B cell (primary cell): ENCODE data around the gene GKAP1. TPM values are rescaled to one million over a fixed set of nuclear protein-coding genes. Genes with fewer than 3 reads are reported as not detected.
"Not testable (repeated sequence)": the region's sequence is repeated elsewhere in the genome, so short reads cannot be mapped to it uniquely, and the experiment has no call there.

Source experiments
- ATAC-seq: fragments of 200-7000 bp; cut with Tn5 transposase; one replicate; pipeline ENCODE4 v1.10.0; 2021; ENCODE audit warnings: low read depth, mild to moderate bottlenecking, moderate number of reproducible peaks, moderate library complexity
- CTCF ChIA-PET: fragments of 350-600 bp; sonication (Branson Sonifier 250); formaldehyde crosslinking; loops from one replicate; lab custom pipeline; 2021; ENCODE audit warnings: antibody characterized with exemption, inconsistent platforms; lab: Charles Lee
- POLR2A ChIA-PET: fragments of 350-600 bp; sonication (Branson Sonifier 250); formaldehyde crosslinking; loops from one replicate; lab custom pipeline; 2021; ENCODE audit warnings: antibody characterized with exemption; lab: Charles Lee
- DNase-seq: peaks from one replicate; pipeline ENCODE4 v3.0.0; 2013
- H2AFZ ChIP-seq: 2 replicates; pipeline ENCODE4 v1.6.1; 2012; ENCODE audit warnings: mild to moderate bottlenecking, low read depth, low read length; ENCODE audit not compliant: insufficient read depth, poor library complexity, severe bottlenecking
- H3K27ac ChIP-seq, 2 donors: 1 replicate in 1 of 2; 2 replicates in 1 of 2; pipeline ENCODE4 v1.5.1; 2012 to 2013; ENCODE audit warnings: low read length in 2 of 2, mild to moderate bottlenecking in 2 of 2, moderate library complexity in 1 of 2
- H3K27me3 ChIP-seq, 4 experiments: fragments of 200-600 bp in 1 of 4; sonication (generic) in 1 of 4; replicated peaks in 1 of 4; 1 replicate in 2 of 4; 2 replicates in 2 of 4; pipeline versions ENCODE4 v1.6.1 to v1.7.0; 2013 to 2016; ENCODE audit warnings: low read length in 3 of 4, mild to moderate bottlenecking in 2 of 4, mixed read lengths in 1 of 4, moderate library complexity in 1 of 4; ENCODE audit not compliant: insufficient read depth in 4 of 4, control insufficient read depth in 3 of 4; ENCODE audit errors: control extremely low read depth in 1 of 4
- H3K36me3 ChIP-seq, 2 experiments: replicated peaks in 1 of 2; 1 replicate in 1 of 2; 2 replicates in 1 of 2; pipeline versions ENCODE4 v1.6.1 to v1.7.1; 2013; ENCODE audit warnings: low read length in 1 of 2; ENCODE audit not compliant: insufficient read depth in 2 of 2, control insufficient read depth in 1 of 2; ENCODE audit errors: control extremely low read depth in 1 of 2, extremely low read depth in 1 of 2
- H3K4me1 ChIP-seq, 2 donors: fragments of 200-600 bp in 1 of 2; sonication (generic) in 1 of 2; 1 replicate in 1 of 2; 2 replicates in 1 of 2; pipeline versions ENCODE4 v1.5.1 to v1.6.1; 2013 to 2017; ENCODE audit warnings: low read length in 2 of 2; ENCODE audit not compliant: control insufficient read depth in 2 of 2, insufficient read depth in 2 of 2
- H3K4me2 ChIP-seq: replicated peaks from 2 replicates; pipeline ENCODE3; 2012; ENCODE audit warnings: mild to moderate bottlenecking, low read depth, low read length; ENCODE audit not compliant: poor library complexity, severe bottlenecking
- H3K4me3 ChIP-seq, 5 experiments: fragments of 200-600 bp in 1 of 5; sonication (generic) in 1 of 5; 1 replicate in 3 of 5; 2 replicates in 2 of 5; pipeline versions ENCODE4 v1.5.1 to v1.7.0; 2011 to 2016; ENCODE audit warnings: low read length in 4 of 5, mild to moderate bottlenecking in 4 of 5, low read depth in 2 of 5, control low read depth in 1 of 5, moderate library complexity in 1 of 5; ENCODE audit not compliant: insufficient read depth in 1 of 5; ENCODE audit errors: control extremely low read depth in 1 of 5, extremely low read depth in 1 of 5
- H3K79me2 ChIP-seq: fragments of 200-600 bp; sonication (generic); one replicate; pipeline ENCODE4 v1.6.0; 2016; ENCODE audit warnings: low read length; ENCODE audit not compliant: control insufficient read depth, insufficient read depth
- H3K9ac ChIP-seq: fragments of 200-600 bp; sonication (generic); 2 replicates; pipeline ENCODE4 v1.6.1; 2017; ENCODE audit warnings: mild to moderate bottlenecking, low read length, moderate library complexity
- H3K9me3 ChIP-seq, 3 donors: one replicate each; pipeline versions ENCODE4 v1.6.1 to v1.7.1; 2013; ENCODE audit warnings: low read length in 2 of 3; ENCODE audit not compliant: control insufficient read depth in 2 of 3, insufficient read depth in 1 of 3; ENCODE audit errors: control extremely low read depth in 1 of 3
- H4K20me1 ChIP-seq: 2 replicates; pipeline ENCODE4 v1.6.0; 2012; ENCODE audit warnings: mild to moderate bottlenecking, low read length; ENCODE audit not compliant: insufficient read depth, control insufficient read depth, poor library complexity, severe bottlenecking
- H3K27ac Mint-ChIP-seq: one replicate; pipeline ENCODE4 v1.8.0; 2021; ENCODE audit warnings: mixed read lengths
- H3K27me3 Mint-ChIP-seq: one replicate; pipeline ENCODE4 v1.8.0; 2021; ENCODE audit warnings: mixed read lengths
- H3K4me1 Mint-ChIP-seq: one replicate; pipeline ENCODE4 v1.8.0; 2021; ENCODE audit warnings: mixed read lengths
- H3K4me3 Mint-ChIP-seq: one replicate; pipeline ENCODE4 v1.8.0; 2021; ENCODE audit warnings: mixed read lengths
- H3K9me3 Mint-ChIP-seq: one replicate; pipeline ENCODE4 v1.8.0; 2022; ENCODE audit warnings: mixed read lengths; ENCODE audit not compliant: insufficient read depth
- EZH2 ChIP-seq: IDR thresholded peaks from 2 replicates; pipeline ENCODE4 v1.6.1; 2012; ENCODE audit warnings: borderline replicate concordance, low read depth, mild to moderate bottlenecking, moderate library complexity, low read length; ENCODE audit not compliant: insufficient read depth, poor library complexity, severe bottlenecking
- WGBS: methylation state at CpG from one replicate; pipeline ENCODE4 v1.1.5; 2013; ENCODE audit warnings: missing lambda C conversion rate; ENCODE audit not compliant: insufficient coverage; 5-methylcytosine and 5-hydroxymethylcytosine counted together
- intact Hi-C: fragments of 100-400 bp; cut with micrococcal nuclease; formaldehyde crosslinking; loops from one replicate; pipeline ENCODE4 v1.10.0; 2022
- polyA plus RNA-seq: library from polyadenylated mRNA; depleted of rRNA; stranded (reverse); fragments of >200 nt; gene quantifications from 2 replicates; pipeline ENCODE4 v1.2.3, GENCODE V29; 2012
- total RNA-seq, 2 donors: library from RNA; stranded (reverse); fragments of 120-200 nt in 1 of 2; gene quantifications; 1 replicate in 1 of 2; 2 replicates in 1 of 2; pipeline versions ENCODE4 v1.2.3 to v1.2.4, GENCODE V29; 2013 to 2022
- TF ChIP-seq, protein P1 (sequence below): fragments of 200-600 bp; IDR thresholded peaks from one replicate; pipeline ENCODE4 v1.8.0; 2022; ENCODE audit warnings: antibody characterized with exemption, mild to moderate bottlenecking

The GKAP1 gene
- total and polyA plus RNA-seq, 2 donors (not counting 1 experiment from before 2014, with no cell fraction given), result 2.7 to 23.1 TPM

DNA sequence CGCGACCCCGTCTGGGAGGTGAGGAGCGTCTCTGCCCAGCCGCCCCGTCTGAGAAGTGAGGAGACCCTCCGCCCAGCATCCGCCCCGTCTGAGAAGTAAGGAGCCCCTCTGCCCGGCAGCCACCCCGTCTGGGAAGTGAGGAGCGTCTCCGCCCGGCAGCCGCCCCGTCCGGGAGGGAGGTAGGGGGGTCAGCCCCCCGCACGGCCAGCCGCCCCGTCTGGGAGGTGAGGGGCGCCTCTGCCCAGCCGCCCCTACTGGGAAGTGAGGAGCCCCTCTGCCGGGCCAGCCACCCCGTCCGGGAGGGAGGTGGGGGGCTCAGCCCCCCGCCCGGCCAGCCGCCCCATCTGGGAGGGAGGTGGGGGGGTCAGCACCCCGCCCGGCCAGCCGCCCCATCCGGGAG lies 13.6 kb downstream of the GKAP1 start:
- H3K4me1 ChIP-seq, H3K4me2 ChIP-seq, H3K36me3 ChIP-seq, H3K4me3 ChIP-seq, H3K27ac Mint-ChIP-seq, H2AFZ ChIP-seq, H3K4me1 Mint-ChIP-seq, H3K4me3 Mint-ChIP-seq, H3K9me3 Mint-ChIP-seq, H4K20me1 ChIP-seq, H3K27me3 ChIP-seq, H3K27ac ChIP-seq, ATAC-seq, H3K9ac ChIP-seq, intact Hi-C loops, DNase-seq, H3K79me2 ChIP-seq, POLR2A ChIA-PET, CTCF ChIA-PET, H3K27me3 Mint-ChIP-seq, H3K9me3 ChIP-seq: not testable (repeated sequence)
- 100% methylated on average over 2 of the region's 33 CpGs for WGBS

DNA sequence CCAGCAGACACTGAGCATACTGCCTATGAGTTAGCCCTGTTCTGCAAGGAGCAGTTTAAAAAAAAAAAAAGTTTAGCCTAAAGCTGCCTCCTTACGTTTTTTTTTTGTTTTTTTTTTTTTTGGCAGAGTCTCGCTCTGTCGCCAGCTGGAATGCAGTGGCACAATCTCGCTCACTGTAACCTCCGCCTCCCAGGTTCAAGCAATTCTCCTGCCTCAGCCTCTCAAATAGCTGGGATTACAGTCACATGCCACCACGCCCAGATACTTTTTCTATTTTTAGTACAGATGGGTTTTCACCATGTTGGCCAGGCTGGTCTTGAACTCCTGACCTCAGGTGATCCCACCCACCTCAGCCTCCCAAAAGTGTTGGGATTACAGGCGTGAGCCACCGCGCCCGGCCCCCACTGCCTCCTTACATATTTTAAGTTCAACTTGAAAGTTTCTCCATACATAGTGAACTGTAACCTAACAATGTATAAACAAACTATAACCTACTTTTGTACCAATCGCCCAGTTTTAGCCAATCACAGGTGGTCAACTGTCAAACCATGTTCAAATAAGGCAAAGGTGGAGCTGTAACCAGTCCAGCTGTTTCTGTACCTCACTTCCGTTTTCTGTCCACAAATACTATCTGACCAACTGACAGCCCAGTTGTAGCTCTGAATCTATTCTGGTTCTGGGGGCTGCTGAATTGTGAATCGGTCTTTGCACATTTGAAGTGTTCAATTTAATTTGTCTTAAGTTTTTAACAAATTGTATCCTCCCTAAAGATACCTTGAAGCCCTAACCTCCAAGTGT lies 17.1 kb downstream of the GKAP1 start:
- Histone ChIP-seq H4K20me1 (no peaks in the 10 kb centered on the region), H3K9ac (no peak overlapping the region), H3K4me3 (no peak overlapping the region), H3K4me2 (no peak overlapping the region), H3K27me3 (no peaks in the 10 kb centered on the region), H3K79me2 (no peaks in the 10 kb centered on the region), H2AFZ (no peak overlapping the region), H3K9me3 (peaks cover 0 to 5% (median 0%) of the 10 kb centered on the region in 3 donors), H3K36me3 (peaks cover 0 to 9% of the 10 kb centered on the region in 2 experiments), H3K4me1 (no peaks in the 10 kb centered on the region), H3K27ac (no peak overlapping the region)
- H3K27ac Mint-ChIP-seq, result no peak overlapping the region
- no peak for ATAC-seq
- H3K27me3 Mint-ChIP-seq, result no peaks in the 10 kb centered on the region
- intact Hi-C loops, result no loop called here
- no peak for DNase-seq
- POLR2A ChIA-PET, result no interaction called here
- no peaks in the 10 kb centered on the region for H3K9me3 Mint-ChIP-seq
- TF ChIP-seq, protein P1, sequence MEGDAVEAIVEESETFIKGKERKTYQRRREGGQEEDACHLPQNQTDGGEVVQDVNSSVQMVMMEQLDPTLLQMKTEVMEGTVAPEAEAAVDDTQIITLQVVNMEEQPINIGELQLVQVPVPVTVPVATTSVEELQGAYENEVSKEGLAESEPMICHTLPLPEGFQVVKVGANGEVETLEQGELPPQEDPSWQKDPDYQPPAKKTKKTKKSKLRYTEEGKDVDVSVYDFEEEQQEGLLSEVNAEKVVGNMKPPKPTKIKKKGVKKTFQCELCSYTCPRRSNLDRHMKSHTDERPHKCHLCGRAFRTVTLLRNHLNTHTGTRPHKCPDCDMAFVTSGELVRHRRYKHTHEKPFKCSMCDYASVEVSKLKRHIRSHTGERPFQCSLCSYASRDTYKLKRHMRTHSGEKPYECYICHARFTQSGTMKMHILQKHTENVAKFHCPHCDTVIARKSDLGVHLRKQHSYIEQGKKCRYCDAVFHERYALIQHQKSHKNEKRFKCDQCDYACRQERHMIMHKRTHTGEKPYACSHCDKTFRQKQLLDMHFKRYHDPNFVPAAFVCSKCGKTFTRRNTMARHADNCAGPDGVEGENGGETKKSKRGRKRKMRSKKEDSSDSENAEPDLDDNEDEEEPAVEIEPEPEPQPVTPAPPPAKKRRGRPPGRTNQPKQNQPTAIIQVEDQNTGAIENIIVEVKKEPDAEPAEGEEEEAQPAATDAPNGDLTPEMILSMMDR, result no peak
- no peak for TF ChIP-seq EZH2
- H3K4me1 Mint-ChIP-seq, result no peaks in the 10 kb centered on the region
- WGBS, result 94% methylated on average over 9 of the region's 13 CpGs
- H3K4me3 Mint-ChIP-seq, result no peak overlapping the region
- CTCF ChIA-PET, result no interaction called here
